C1 segment of cervical spinal cord (tissue), 14 donors: ENCODE measurements around the gene COX7C.
"Not testable (repeated sequence)": the region's sequence is repeated elsewhere in the genome, so short reads cannot be mapped to it uniquely, and the experiment has no call there.

ENCODE experiments used
- DNase-seq, 14 donors: peaks; one replicate each; lab custom pipeline; 2025; lab: John Stamatoyannopoulos, UW

The COX7C gene

GRCh38 chr5:86617756-86618576, at the start of gene COX7C:
COX7C (plus strand) TSS chr5:86617941; CDS start chr5:86618056, 115 bp downstream.
- DNase-seq, result peak; percentile 30 to 94 (median 84)

- not testable (repeated sequence) for DNase-seq
These were observed 48.0 kb upstream of the COX7C start for GRCh38 chr5:86569522-86570426.

GRCh38 chr5:86570427-86571083, 47.2 kb upstream of the COX7C start:
- DNase-seq, result no peak

- DNase-seq, result not testable (repeated sequence)
These were observed 46.6 kb upstream of the COX7C start for GRCh38 chr5:86571109-86571508.

GRCh38 chr5:86572825-86573517, 44.8 kb upstream of the COX7C start:
- no peak for DNase-seq

- DNase-seq, result no peak
These were observed 38.2 kb upstream of the COX7C start for GRCh38 chr5:86579502-86579901.

- DNase-seq, result no peak
These were observed 21.3 kb upstream of the COX7C start for GRCh38 chr5:86596476-86596875.

GRCh38 chr5:86605881-86606280, 11.9 kb upstream of the COX7C start:
- no peak for DNase-seq

- DNase-seq, result no peak
These were observed 4.3 kb upstream of the COX7C start for GRCh38 chr5:86613455-86613854.

- no peak for DNase-seq
These were observed 409 bp upstream of the COX7C start for GRCh38 chr5:86617309-86617755.

GRCh38 chr5:86623785-86624483, 6.2 kb downstream of the COX7C start:
- no peak for DNase-seq

GRCh38 chr5:86625148-86625547, 7.4 kb downstream of the COX7C start:
- no peak for DNase-seq

- no peak for DNase-seq
These were observed 8.4 kb downstream of the COX7C start for GRCh38 chr5:86626149-86626548.

GRCh38 chr5:86631165-86631564, 13.4 kb downstream of the COX7C start:
- no peak for DNase-seq

- DNase-seq, result no peak
These were observed 23.3 kb downstream of the COX7C start for GRCh38 chr5:86640998-86641397.

GRCh38 chr5:86644843-86645242, 27.1 kb downstream of the COX7C start:
- DNase-seq, result no peak

- no peak for DNase-seq
These were observed 28.1 kb downstream of the COX7C start for GRCh38 chr5:86645885-86646284.

- DNase-seq, result no peak
These were observed 28.9 kb downstream of the COX7C start for GRCh38 chr5:86646671-86647070.

GRCh38 chr5:86649832-86650505, 32.2 kb downstream of the COX7C start:
- no peak for DNase-seq

GRCh38 chr5:86660771-86661170, 43.0 kb downstream of the COX7C start:
- DNase-seq, result not testable (repeated sequence)
